ENCODE results near the gene ANKRD12.

The ANKRD12 gene

GRCh38 chr18:9289698-9290097, 153.1 kb downstream of the ANKRD12 start:
- H3K9ac ChIP-seq (ENCODE audit: low read depth, low read length): no peak overlapping the region
- no peaks in the 10 kb centered on the region for H3K36me3 ChIP-seq (ENCODE audit: control insufficient read depth, insufficient read depth, low read length)
- H3K4me1 ChIP-seq (ENCODE audit: control insufficient read depth, insufficient read depth, low read length): no peaks in the 10 kb centered on the region
- no peak overlapping the region for H3K4me3 ChIP-seq (ENCODE audit: low read depth, low read length)
- H3K27ac ChIP-seq (ENCODE audit: low read depth, low read length): no peak overlapping the region
- H3K27me3 ChIP-seq (ENCODE audit: control insufficient read depth, insufficient read depth, low read length): no peaks in the 10 kb centered on the region
- peaks cover 12% of the 10 kb centered on the region for H3K9me3 ChIP-seq (ENCODE audit: control insufficient read depth, insufficient read depth, low read length)

- Histone ChIP-seq H3K9ac (ENCODE audit: low read depth, low read length) (no peak overlapping the region), H3K36me3 (ENCODE audit: control insufficient read depth, insufficient read depth, low read length) (no peaks in the 10 kb centered on the region), H3K27me3 (ENCODE audit: control insufficient read depth, insufficient read depth, low read length) (no peaks in the 10 kb centered on the region), H3K27ac (ENCODE audit: low read depth, low read length) (no peak overlapping the region), H3K4me1 (ENCODE audit: control insufficient read depth, insufficient read depth, low read length) (no peaks in the 10 kb centered on the region), H3K4me3 (ENCODE audit: low read depth, low read length) (no peak overlapping the region), H3K9me3 (ENCODE audit: control insufficient read depth, insufficient read depth, low read length) (peaks cover 12% of the 10 kb centered on the region)
These were observed 153.6 kb downstream of the ANKRD12 start for GRCh38 chr18:9290156-9290555.

- Histone ChIP-seq H3K4me3 (ENCODE audit: low read depth, low read length) (no peak overlapping the region), H3K27me3 (ENCODE audit: control insufficient read depth, insufficient read depth, low read length) (no peaks in the 10 kb centered on the region), H3K9me3 (ENCODE audit: control insufficient read depth, insufficient read depth, low read length) (peaks cover 22% of the 10 kb centered on the region), H3K27ac (ENCODE audit: low read depth, low read length) (no peak overlapping the region), H3K9ac (ENCODE audit: low read depth, low read length) (no peak overlapping the region), H3K36me3 (ENCODE audit: control insufficient read depth, insufficient read depth, low read length) (no peaks in the 10 kb centered on the region), H3K4me1 (ENCODE audit: control insufficient read depth, insufficient read depth, low read length) (no peaks in the 10 kb centered on the region)
These were observed 155.5 kb downstream of the ANKRD12 start for GRCh38 chr18:9292047-9292446.

GRCh38 chr18:9293948-9294347, 157.4 kb downstream of the ANKRD12 start:
- H3K9me3 ChIP-seq (ENCODE audit: control insufficient read depth, insufficient read depth, low read length): peaks cover 30% of the 10 kb centered on the region
- H3K27ac ChIP-seq (ENCODE audit: low read depth, low read length): no peak overlapping the region

GRCh38 chr18:9296233-9297006, 159.8 kb downstream of the ANKRD12 start:
- Histone ChIP-seq H3K27ac (ENCODE audit: low read depth, low read length) (no peak overlapping the region), H3K4me1 (ENCODE audit: control insufficient read depth, insufficient read depth, low read length) (no peaks in the 10 kb centered on the region), H3K9me3 (ENCODE audit: control insufficient read depth, insufficient read depth, low read length) (peaks cover 25% of the 10 kb centered on the region), H3K9ac (ENCODE audit: low read depth, low read length) (no peak overlapping the region), H3K27me3 (ENCODE audit: control insufficient read depth, insufficient read depth, low read length) (no peaks in the 10 kb centered on the region), H3K4me3 (ENCODE audit: low read depth, low read length) (no peak overlapping the region), H3K36me3 (ENCODE audit: control insufficient read depth, insufficient read depth, low read length) (no peaks in the 10 kb centered on the region)

More at GRCh38 chr18:9293948-9294347, 157.4 kb downstream of the ANKRD12 start:
- Histone ChIP-seq H3K4me1 (ENCODE audit: control insufficient read depth, insufficient read depth, low read length) (no peaks in the 10 kb centered on the region), H3K27me3 (ENCODE audit: control insufficient read depth, insufficient read depth, low read length) (no peaks in the 10 kb centered on the region), H3K4me3 (ENCODE audit: low read depth, low read length) (no peak overlapping the region), H3K36me3 (ENCODE audit: control insufficient read depth, insufficient read depth, low read length) (no peaks in the 10 kb centered on the region), H3K9ac (ENCODE audit: low read depth, low read length) (no peak overlapping the region)

GRCh38 chr18:9297007-9297393, 160.4 kb downstream of the ANKRD12 start:
- Histone ChIP-seq H3K4me3 (ENCODE audit: low read depth, low read length) (no peak overlapping the region), H3K9ac (ENCODE audit: low read depth, low read length) (no peak overlapping the region), H3K36me3 (ENCODE audit: control insufficient read depth, insufficient read depth, low read length) (no peaks in the 10 kb centered on the region), H3K27me3 (ENCODE audit: control insufficient read depth, insufficient read depth, low read length) (no peaks in the 10 kb centered on the region), H3K27ac (ENCODE audit: low read depth, low read length) (no peak overlapping the region), H3K4me1 (ENCODE audit: control insufficient read depth, insufficient read depth, low read length) (no peaks in the 10 kb centered on the region), H3K9me3 (ENCODE audit: control insufficient read depth, insufficient read depth, low read length) (peaks cover 25% of the 10 kb centered on the region)

- H3K4me3 ChIP-seq (ENCODE audit: low read depth, low read length): no peak overlapping the region
- H3K36me3 ChIP-seq (ENCODE audit: control insufficient read depth, insufficient read depth, low read length): no peaks in the 10 kb centered on the region
- no peaks in the 10 kb centered on the region for H3K27me3 ChIP-seq (ENCODE audit: control insufficient read depth, insufficient read depth, low read length)
- no peaks in the 10 kb centered on the region for H3K4me1 ChIP-seq (ENCODE audit: control insufficient read depth, insufficient read depth, low read length)
- no peak overlapping the region for H3K9ac ChIP-seq (ENCODE audit: low read depth, low read length)
- no peak overlapping the region for H3K27ac ChIP-seq (ENCODE audit: low read depth, low read length)
- no peaks in the 10 kb centered on the region; the same call in 1 of the 2 replicates for H3K9me3 ChIP-seq (ENCODE audit: control insufficient read depth, insufficient read depth, low read length)
These were observed 167.9 kb downstream of the ANKRD12 start for GRCh38 chr18:9304388-9305070.

GRCh38 chr18:9319333-9319732, 182.8 kb downstream of the ANKRD12 start:
- no peaks in the 10 kb centered on the region for H3K36me3 ChIP-seq (ENCODE audit: control insufficient read depth, insufficient read depth, low read length)
- H3K9me3 ChIP-seq (ENCODE audit: control insufficient read depth, insufficient read depth, low read length): no peaks in the 10 kb centered on the region; the same call in 1 of the 2 replicates
- no peak overlapping the region for H3K4me3 ChIP-seq (ENCODE audit: low read depth, low read length)
- no peak overlapping the region for H3K27ac ChIP-seq (ENCODE audit: low read depth, low read length)
- no peaks in the 10 kb centered on the region for H3K4me1 ChIP-seq (ENCODE audit: control insufficient read depth, insufficient read depth, low read length)
- no peak overlapping the region for H3K9ac ChIP-seq (ENCODE audit: low read depth, low read length)
- H3K27me3 ChIP-seq (ENCODE audit: control insufficient read depth, insufficient read depth, low read length): no peaks in the 10 kb centered on the region

GRCh38 chr18:9321017-9321452, 184.5 kb downstream of the ANKRD12 start:
- no peak overlapping the region for H3K9ac ChIP-seq (ENCODE audit: low read depth, low read length)
- H3K27ac ChIP-seq (ENCODE audit: low read depth, low read length): no peak overlapping the region
- no peak overlapping the region for H3K4me3 ChIP-seq (ENCODE audit: low read depth, low read length)

GRCh38 chr18:9321736-9322135, 185.2 kb downstream of the ANKRD12 start:
- Histone ChIP-seq H3K27me3 (ENCODE audit: control insufficient read depth, insufficient read depth, low read length) (no peaks in the 10 kb centered on the region), H3K4me1 (ENCODE audit: control insufficient read depth, insufficient read depth, low read length) (no peaks in the 10 kb centered on the region), H3K36me3 (ENCODE audit: control insufficient read depth, insufficient read depth, low read length) (no peaks in the 10 kb centered on the region), H3K27ac (ENCODE audit: low read depth, low read length) (no peak overlapping the region), H3K4me3 (ENCODE audit: low read depth, low read length) (no peak overlapping the region), H3K9ac (ENCODE audit: low read depth, low read length) (no peak overlapping the region), H3K9me3 (ENCODE audit: control insufficient read depth, insufficient read depth, low read length) (no peaks in the 10 kb centered on the region)

More at GRCh38 chr18:9321017-9321452, 184.5 kb downstream of the ANKRD12 start:
- Histone ChIP-seq H3K9me3 (ENCODE audit: control insufficient read depth, insufficient read depth, low read length) (no peaks in the 10 kb centered on the region; the same call in 1 of the 2 replicates), H3K4me1 (ENCODE audit: control insufficient read depth, insufficient read depth, low read length) (no peaks in the 10 kb centered on the region), H3K27me3 (ENCODE audit: control insufficient read depth, insufficient read depth, low read length) (no peaks in the 10 kb centered on the region), H3K36me3 (ENCODE audit: control insufficient read depth, insufficient read depth, low read length) (no peaks in the 10 kb centered on the region)

- Histone ChIP-seq H3K4me3 (ENCODE audit: low read depth, low read length) (no peak overlapping the region), H3K27me3 (ENCODE audit: control insufficient read depth, insufficient read depth, low read length) (no peaks in the 10 kb centered on the region), H3K9me3 (ENCODE audit: control insufficient read depth, insufficient read depth, low read length) (no peaks in the 10 kb centered on the region), H3K27ac (ENCODE audit: low read depth, low read length) (no peak overlapping the region), H3K4me1 (ENCODE audit: control insufficient read depth, insufficient read depth, low read length) (no peaks in the 10 kb centered on the region), H3K9ac (ENCODE audit: low read depth, low read length) (no peak overlapping the region), H3K36me3 (ENCODE audit: control insufficient read depth, insufficient read depth, low read length) (no peaks in the 10 kb centered on the region)
These were observed 186.2 kb downstream of the ANKRD12 start for GRCh38 chr18:9322744-9323143.

Data from HUES48 (cell line).